ENCODE results near the gene MAGI1. TPM values are rescaled to one million over a fixed set of nuclear protein-coding genes. Genes with fewer than 3 reads are reported as not detected.

Gene MAGI1
- total RNA-seq, 3 donors from 2014 or later: 22.1 to 94.4 (median 70.5) TPM

GRCh38 chr3:65535260-65535659 is 503.5 kb downstream of the MAGI1 start:
- Histone ChIP-seq H3K9me3 (no peaks in the 10 kb centered on the region), H3K4me3 (no peak overlapping the region), H3K27ac (no peak overlapping the region), H3K36me3 (no peaks in the 10 kb centered on the region), H3K27me3 (no peaks in the 10 kb centered on the region), H3K4me1 (no peaks in the 10 kb centered on the region)
- no peak for DNase-seq (ENCODE audit: low spot score in 2 of 2)
- intact Hi-C loops (cut with DNase I; ENCODE audit: low total_unique reads): no loop called here
- TF ChIP-seq, protein P1, sequence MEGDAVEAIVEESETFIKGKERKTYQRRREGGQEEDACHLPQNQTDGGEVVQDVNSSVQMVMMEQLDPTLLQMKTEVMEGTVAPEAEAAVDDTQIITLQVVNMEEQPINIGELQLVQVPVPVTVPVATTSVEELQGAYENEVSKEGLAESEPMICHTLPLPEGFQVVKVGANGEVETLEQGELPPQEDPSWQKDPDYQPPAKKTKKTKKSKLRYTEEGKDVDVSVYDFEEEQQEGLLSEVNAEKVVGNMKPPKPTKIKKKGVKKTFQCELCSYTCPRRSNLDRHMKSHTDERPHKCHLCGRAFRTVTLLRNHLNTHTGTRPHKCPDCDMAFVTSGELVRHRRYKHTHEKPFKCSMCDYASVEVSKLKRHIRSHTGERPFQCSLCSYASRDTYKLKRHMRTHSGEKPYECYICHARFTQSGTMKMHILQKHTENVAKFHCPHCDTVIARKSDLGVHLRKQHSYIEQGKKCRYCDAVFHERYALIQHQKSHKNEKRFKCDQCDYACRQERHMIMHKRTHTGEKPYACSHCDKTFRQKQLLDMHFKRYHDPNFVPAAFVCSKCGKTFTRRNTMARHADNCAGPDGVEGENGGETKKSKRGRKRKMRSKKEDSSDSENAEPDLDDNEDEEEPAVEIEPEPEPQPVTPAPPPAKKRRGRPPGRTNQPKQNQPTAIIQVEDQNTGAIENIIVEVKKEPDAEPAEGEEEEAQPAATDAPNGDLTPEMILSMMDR (IDR thresholded peaks at IDR 0.05): no peak
- no peak for TF ChIP-seq POLR2A (IDR thresholded peaks at IDR 0.05)
- no peak for TF ChIP-seq POLR2AphosphoS5 (IDR thresholded peaks at IDR 0.05)

DNA sequence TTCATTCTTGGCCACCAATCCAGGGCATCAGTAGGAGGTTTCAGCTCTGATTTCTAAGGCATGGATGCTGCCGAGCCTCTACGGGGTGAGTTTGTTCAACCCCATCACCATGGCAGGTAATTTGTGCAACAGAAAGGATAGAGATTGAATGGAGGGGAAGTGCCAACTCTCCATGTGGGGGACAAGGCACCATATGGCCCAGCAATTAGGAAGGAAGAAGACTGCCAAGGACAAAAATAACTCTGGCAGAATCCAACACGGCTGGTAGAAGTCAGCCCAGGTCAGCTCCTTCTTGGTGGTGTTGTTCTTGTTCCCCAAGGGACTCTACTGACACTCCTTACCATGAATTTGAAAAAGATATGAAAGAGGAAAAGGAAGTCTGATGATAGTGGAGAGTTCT is 503.9 kb downstream of the MAGI1 start:
- Histone ChIP-seq H3K27me3 (no peaks in the 10 kb centered on the region), H3K4me3 (no peak overlapping the region), H3K4me1 (no peaks in the 10 kb centered on the region), H3K9me3 (no peaks in the 10 kb centered on the region), H3K27ac (no peak overlapping the region), H3K36me3 (no peaks in the 10 kb centered on the region)
- no peak for DNase-seq (ENCODE audit: low spot score in 2 of 2)
- intact Hi-C loops (cut with DNase I; ENCODE audit: low total_unique reads): no loop called here
- TF ChIP-seq POLR2A (IDR thresholded peaks at IDR 0.05): no peak
- TF ChIP-seq, protein P1 (IDR thresholded peaks at IDR 0.05): no peak
- no peak for TF ChIP-seq POLR2AphosphoS5 (IDR thresholded peaks at IDR 0.05)

- Histone ChIP-seq H3K9me3 (no peaks in the 10 kb centered on the region), H3K4me1 (no peaks in the 10 kb centered on the region), H3K4me3 (no peak overlapping the region), H3K27ac (no peak overlapping the region), H3K27me3 (no peaks in the 10 kb centered on the region), H3K36me3 (no peaks in the 10 kb centered on the region)
- intact Hi-C loops (cut with DNase I; ENCODE audit: low total_unique reads): no loop called here
- no peak for TF ChIP-seq POLR2AphosphoS5 (IDR thresholded peaks at IDR 0.05)
- TF ChIP-seq, protein P1 (IDR thresholded peaks at IDR 0.05): no peak
- no peak for DNase-seq (ENCODE audit: low spot score in 2 of 2)
Measured at GRCh38 chr3:65532749-65533148, 506.0 kb downstream of the MAGI1 start.

DNA sequence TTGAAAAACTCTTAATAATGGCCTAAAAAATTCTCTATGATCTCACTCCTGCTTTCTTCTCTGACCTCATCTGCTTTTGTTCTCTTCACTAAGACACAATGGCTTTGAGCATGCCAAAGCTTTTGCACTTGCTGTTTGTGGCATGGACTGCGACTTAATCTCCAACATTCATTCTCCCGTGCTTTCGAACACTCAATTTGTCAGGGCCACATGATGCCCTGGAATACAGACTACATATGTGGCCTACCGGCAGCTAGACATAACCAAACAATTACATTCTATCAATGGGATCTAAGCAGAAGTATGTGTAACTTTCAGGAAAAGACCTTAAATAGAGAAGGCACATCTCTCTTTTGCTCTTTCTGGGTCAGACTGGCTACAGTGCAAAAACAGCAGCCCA is 506.5 kb downstream of the MAGI1 start:
- TF ChIP-seq POLR2AphosphoS5 (IDR thresholded peaks at IDR 0.05): no peak
- TF ChIP-seq, protein P1 (IDR thresholded peaks at IDR 0.05): no peak
- TF ChIP-seq POLR2A (IDR thresholded peaks at IDR 0.05): no peak
- Histone ChIP-seq H3K4me1 (no peaks in the 10 kb centered on the region), H3K27ac (no peak overlapping the region), H3K9me3 (no peaks in the 10 kb centered on the region), H3K36me3 (no peaks in the 10 kb centered on the region), H3K27me3 (no peaks in the 10 kb centered on the region), H3K4me3 (no peak overlapping the region)
- intact Hi-C loops (cut with DNase I; ENCODE audit: low total_unique reads): no loop called here
- DNase-seq (ENCODE audit: low spot score in 2 of 2): no peak

DNA sequence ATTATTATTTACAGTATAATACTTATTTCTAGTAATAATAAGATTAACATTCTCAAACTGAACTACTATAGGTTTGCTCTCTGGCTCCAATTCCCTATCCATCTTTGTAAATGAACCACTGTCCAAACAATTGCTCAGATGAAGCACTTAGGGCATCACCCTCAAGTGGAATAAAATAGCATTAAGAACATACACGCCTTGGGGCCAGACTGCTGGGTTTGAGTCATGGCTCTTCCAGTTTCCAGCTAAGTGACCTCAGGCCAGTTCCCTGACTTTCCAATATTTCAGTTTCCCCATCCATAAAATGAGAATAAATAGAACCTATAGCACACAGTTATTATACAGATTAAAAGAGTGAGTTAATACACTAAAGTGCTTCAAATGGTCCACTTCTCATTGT is 507.2 kb downstream of the MAGI1 start:
- no peak for DNase-seq (ENCODE audit: low spot score in 2 of 2)
- H3K9me3 ChIP-seq: no peaks in the 10 kb centered on the region
- H3K4me3 ChIP-seq: no peak overlapping the region
- H3K27ac ChIP-seq: no peak overlapping the region
- no peaks in the 10 kb centered on the region for H3K4me1 ChIP-seq
- TF ChIP-seq, protein P1 (IDR thresholded peaks at IDR 0.05): no peak
- TF ChIP-seq POLR2AphosphoS5 (IDR thresholded peaks at IDR 0.05) (no peak), POLR2A (IDR thresholded peaks at IDR 0.05) (no peak)
- H3K27me3 ChIP-seq: no peaks in the 10 kb centered on the region
- no peaks in the 10 kb centered on the region for H3K36me3 ChIP-seq
- intact Hi-C loops (cut with DNase I; ENCODE audit: low total_unique reads): no loop called here

Measured in breast epithelium (tissue), 4 donors.